GM12878 (cell line): Measurements from ENCODE around the gene CHD1. TPM values are rescaled to one million over a fixed set of nuclear protein-coding genes. Genes with fewer than 3 reads are reported as not detected.

Experiments
- ATAC-seq: fragments of 200-7000 bp; cut with Tn5 transposase; 3 replicates; pipeline ENCODE4 v1.9.1; 2020; ENCODE audit warnings: mild to moderate bottlenecking, moderate library complexity
- BruUV-seq: library from RNA; stranded (reverse); fragments of 400-500 nt; replicated peaks from 2 replicates; lab custom pipeline; 2021; lab: Mats Ljungman, UMichigan
- CTCF ChIA-PET: fragments of 300-600 bp; sonication (Branson Sonifier 250); formaldehyde crosslinking; extraction: SDS; loops from one replicate; lab custom pipeline; 2021; ENCODE audit warnings: inconsistent platforms; lab: Yijun Ruan, JAX
- POLR2A ChIA-PET: fragments of 350-600 bp; formaldehyde crosslinking; extraction: SDS; loops from one replicate; lab custom pipeline; 2021; ENCODE audit warnings: inconsistent platforms; lab: Charles Lee
- RAD21 ChIA-PET: fragments of 300-600 bp; sonication (Branson Sonifier 250); formaldehyde crosslinking; loops from one replicate; lab custom pipeline; 2023; ENCODE audit warnings: antibody characterized with exemption; ENCODE audit not compliant: unreplicated experiment; lab: Charles Lee
- SMC1A ChIA-PET: fragments of 300-600 bp; sonication (Branson Sonifier 250); formaldehyde crosslinking; loops from one replicate; lab custom pipeline; 2023; ENCODE audit not compliant: unreplicated experiment, uncharacterized antibody; lab: Charles Lee
- DNase-seq: peaks from one replicate; pipeline ENCODE4 v3.0.0-alpha.2; 2011; ENCODE audit warnings: low read depth, low spot score
- FAIRE-seq: peaks from 3 replicates; lab custom pipeline; 2011; peaks lifted over from hg19 to GRCh38; lab: Jason Lieb, UNC
- H2AFZ ChIP-seq: 2 replicates; pipeline ENCODE4 v1.6.0; 2011; ENCODE audit warnings: low read depth, low read length, control low read depth; ENCODE audit not compliant: control insufficient read depth
- H3K27ac ChIP-seq: 2 replicates; pipeline ENCODE4 v1.5.1; 2011; ENCODE audit warnings: control low read depth; ENCODE audit not compliant: control insufficient read depth, insufficient read depth
- H3K27me3 ChIP-seq, 2 experiments: replicated peaks in 1 of 2; 2 replicates each; pipeline versions ENCODE4 v1.6.0 to v1.6.1; 2011; ENCODE audit warnings: low read length in 1 of 2; ENCODE audit not compliant: control insufficient read depth in 2 of 2, insufficient read depth in 2 of 2
- H3K36me3 ChIP-seq, 2 experiments: 2 replicates each; pipeline ENCODE4 v1.5.1; 2011; ENCODE audit warnings: low read length in 1 of 2; ENCODE audit not compliant: control insufficient read depth in 2 of 2, insufficient read depth in 2 of 2
- H3K4me1 ChIP-seq: 2 replicates; pipeline ENCODE4 v1.6.1; 2011; ENCODE audit warnings: mild to moderate bottlenecking, low read length, moderate library complexity, mixed read lengths; ENCODE audit not compliant: control insufficient read depth, insufficient read depth
- H3K4me2 ChIP-seq: 2 replicates; pipeline ENCODE4 v1.6.0; 2011; ENCODE audit warnings: control low read depth; ENCODE audit not compliant: control insufficient read depth, insufficient read depth
- H3K4me3 ChIP-seq: fragments of 200-600 bp; sonication (generic); 2 replicates; pipeline ENCODE4 v1.5.1; 2016
- H3K79me2 ChIP-seq: 2 replicates; pipeline ENCODE4 v1.6.0; 2011; ENCODE audit warnings: low read length; ENCODE audit not compliant: control insufficient read depth, insufficient read depth
- H3K9ac ChIP-seq: 2 replicates; pipeline ENCODE4 v1.8.0; 2011; ENCODE audit warnings: low read length, control low read depth, mixed read lengths; ENCODE audit not compliant: control insufficient read depth, insufficient read depth
- H3K9me3 ChIP-seq: replicated peaks from 3 replicates; pipeline ENCODE4 v1.5.1; 2011; ENCODE audit warnings: mild to moderate bottlenecking, low read length; ENCODE audit not compliant: control insufficient read depth, insufficient read depth
- H4K20me1 ChIP-seq: 2 replicates; pipeline ENCODE4 v1.6.0; 2011; ENCODE audit not compliant: control insufficient read depth, insufficient read depth
- ATF3 ChIP-seq: IDR thresholded peaks from 2 replicates; pipeline ENCODE4 v1.6.1; 2011; ENCODE audit warnings: low read depth, mild to moderate bottlenecking, low read length, moderate library complexity, borderline replicate concordance; ENCODE audit errors: extremely low read depth
- BCL3 ChIP-seq: IDR thresholded peaks from 2 replicates; pipeline ENCODE4 v1.6.1; 2011; ENCODE audit warnings: borderline replicate concordance, low read depth, mild to moderate bottlenecking, moderate library complexity, low read length; ENCODE audit not compliant: insufficient read depth, poor library complexity, severe bottlenecking
- BHLHE40 ChIP-seq, 2 experiments: fragments of 450-650 bp in 1 of 2; IDR thresholded peaks; 2 replicates each; pipeline ENCODE4 v1.6.1; 2011 to 2017; ENCODE audit warnings: low read depth in 2 of 2, borderline replicate concordance in 1 of 2, improper control_type of control experiment in 1 of 2, low read length in 1 of 2, mild to moderate bottlenecking in 1 of 2
- CBX5 ChIP-seq: sonication (generic); IDR thresholded peaks from 2 replicates; pipeline ENCODE4 v1.6.1; 2016; ENCODE audit warnings: low read depth, moderate library complexity, mild to moderate bottlenecking, inconsistent platforms
- HDAC6 ChIP-seq: fragments of 200-600 bp; sonication (generic); IDR thresholded peaks from one replicate; pipeline ENCODE4 v1.8.0; 2017; ENCODE audit warnings: antibody characterized with exemption; ENCODE audit not compliant: unreplicated experiment
- KAT2A ChIP-seq: conservative IDR thresholded peaks from 2 replicates; pipeline ENCODE4 v1.6.1; 2011; ENCODE audit warnings: low read depth, low read length; ENCODE audit not compliant: control insufficient read depth
- MEF2B ChIP-seq: fragments of 450-650 bp; IDR thresholded peaks from 2 replicates; pipeline ENCODE4 v1.6.1; 2018; ENCODE audit warnings: mild to moderate bottlenecking, moderate library complexity; ENCODE audit not compliant: partially characterized antibody, poor library complexity, severe bottlenecking
- NR2C1 ChIP-seq: fragments of 450-650 bp; IDR thresholded peaks from 2 replicates; pipeline ENCODE4 v1.6.1; 2017; ENCODE audit warnings: antibody characterized with exemption, mild to moderate bottlenecking, moderate library complexity
- NR2C2 ChIP-seq: IDR thresholded peaks from 2 replicates; pipeline ENCODE4 v1.6.1; 2011; ENCODE audit warnings: borderline replicate concordance, low read depth; ENCODE audit not compliant: control insufficient read depth, insufficient read length
- NRF1 ChIP-seq: conservative IDR thresholded peaks from 2 replicates; pipeline ENCODE4 v1.6.1; 2011; ENCODE audit warnings: mild to moderate bottlenecking, low read depth, low read length, improper control_type of control experiment
- RB1 ChIP-seq: fragments of 450-650 bp; formaldehyde crosslinking; IDR thresholded peaks from 2 replicates; pipeline ENCODE4 v1.6.1; 2017; ENCODE audit warnings: mild to moderate bottlenecking, borderline replicate concordance
- SMAD5 ChIP-seq: IDR thresholded peaks from 2 replicates; pipeline ENCODE4 v1.6.1; 2016; ENCODE audit warnings: antibody characterized with exemption, low read depth
- SMARCA5 ChIP-seq: fragments of 450-650 bp; IDR thresholded peaks from 2 replicates; pipeline ENCODE4 v1.6.1; 2017; ENCODE audit warnings: mild to moderate bottlenecking
- STAT1 ChIP-seq: fragments of 450-650 bp; conservative IDR thresholded peaks from 2 replicates; pipeline ENCODE4 v1.6.1; 2014; ENCODE audit warnings: antibody characterized with exemption, mild to moderate bottlenecking
- SUPT20H ChIP-seq: IDR thresholded peaks from 2 replicates; pipeline ENCODE4 v1.6.1; 2011; ENCODE audit warnings: low read depth, mild to moderate bottlenecking, low read length, moderate library complexity, borderline replicate concordance; ENCODE audit not compliant: control insufficient read depth
- USF2 ChIP-seq: IDR thresholded peaks from 2 replicates; pipeline ENCODE4 v1.6.1; 2011; ENCODE audit warnings: low read depth, low read length, improper control_type of control experiment, borderline replicate concordance
- ZNF687 ChIP-seq: fragments of 450-650 bp; IDR thresholded peaks from 2 replicates; pipeline ENCODE4 v1.6.1; 2017; ENCODE audit warnings: mild to moderate bottlenecking, moderate library complexity
- ZSCAN29 ChIP-seq: fragments of 450-650 bp; IDR thresholded peaks from 2 replicates; pipeline ENCODE4 v1.6.1; 2017; ENCODE audit warnings: mild to moderate bottlenecking, moderate library complexity
- WGBS: methylation state at CpG from one replicate; pipeline ENCODE4 v1.1.6; 2016; ENCODE audit warnings: low lambda C conversion rate; ENCODE audit not compliant: insufficient replicate concordance, insufficient coverage; ENCODE audit errors: missing lambda C conversion rate; 5-methylcytosine and 5-hydroxymethylcytosine counted together
- in situ Hi-C: fragments of 300-500 bp; cut with MboI; formaldehyde crosslinking; loops from 9 replicates; pipeline ENCODE4 v1.14.3; 2018; ENCODE audit warnings: mixed read lengths
- intact Hi-C: fragments of 100-400 bp; cut with micrococcal nuclease; formaldehyde crosslinking; loops from one replicate; pipeline ENCODE4 v1.14.2; 2022; ENCODE audit not compliant: unreplicated experiment
- polyA plus RNA-seq, 11 experiments: library from polyadenylated mRNA; depleted of rRNA in 4 of 11; unstranded in 6 of 11; stranded (reverse) in 5 of 11; fragments of >200 nt; fragmentation: Nextera tagmentation in 4 of 11; fragmentation: Illumina TruSeq in 1 of 11; extraction: Ambion mirVana in 4 of 11; extraction: Trizol in 1 of 11; gene quantifications; 1 replicate in 1 of 11; 2 replicates in 10 of 11; pipeline versions ENCODE4 v1.2.1 to v1.2.3, GENCODE V29; 2011 to 2016; ENCODE audit warnings: inconsistent platforms in 2 of 11, missing spikeins in 2 of 11, low read depth in 1 of 11
- total RNA-seq, 4 experiments: library from RNA; depleted of rRNA in 3 of 4; stranded (reverse); fragments of >200 nt in 3 of 4; fragmentation: Illumina TruSeq in 1 of 4; extraction: Trizol in 1 of 4; gene quantifications; 2 replicates each; pipeline versions ENCODE4 v1.2.1 to v1.2.3, GENCODE V29; 2013 to 2021

The CHD1 gene
- total and polyA plus RNA-seq, 10 of the 15 experiments (the other 5 are each of a cell fraction or from before 2014, with no cell fraction given), result 25.5 to 158 (median 50.5) TPM

- in situ Hi-C loops (no loop called here), intact Hi-C loops (no loop called here)
- Histone ChIP-seq H3K4me2 (no peak overlapping the region), H3K36me3 (no peaks in the 10 kb centered on the region), H3K79me2 (no peaks in the 10 kb centered on the region), H3K9ac (no peak overlapping the region), H3K4me1 (no peaks in the 10 kb centered on the region), H4K20me1 (no peaks in the 10 kb centered on the region), H3K27me3 (no peaks in the 10 kb centered on the region), H2AFZ (no peak overlapping the region), H3K27ac (no peak overlapping the region), H3K4me3 (no peak overlapping the region), H3K9me3 (peaks cover 5% of the 10 kb centered on the region; the same call in 1 of the 3 replicates)
- POLR2A ChIA-PET, result interaction anchor here (0.5 kb wide), 1 partner anchor 1651 kb away, joined by 3 read pairs; no protein-coding TSS in a partner anchor
- no peak for ATAC-seq
- no peak for FAIRE-seq
- SMC1A ChIA-PET, result interaction anchor here (0.7 to 2.2 kb wide), 5 partner anchors 13 to 1610 kb away, joined by 3 to 9 read pairs (median 4); no protein-coding TSS in a partner anchor
- CTCF ChIA-PET, result interaction anchor here (1.1 to 2.8 kb wide), 6 partner anchors 10 to 219 kb away, joined by 3 to 18 read pairs (median 3); no protein-coding TSS in a partner anchor
- TF ChIP-seq SMARCA5 (no peak), BCL3 (no peak), ATF3 (no peak), USF2 (no peak), RB1 (no peak), SMAD5 (no peak), STAT1 (no peak), NR2C1 (no peak), ZSCAN29 (no peak), KAT2A (no peak), SUPT20H (no peak), NR2C2 (no peak), HDAC6 (no peak), NRF1 (no peak), MEF2B (no peak), CBX5 (no peak), BHLHE40 (IDR thresholded peaks at IDR 0.05; ENCODE audit: borderline replicate concordance in 1 of 2, low read depth in 2 of 2, low read length in 1 of 2) (no peak), ZNF687 (no peak)
- BruUV-seq, result no TSS peak
- WGBS, result 93% methylated on average over 1 of the region's 1 CpG
- DNase-seq, result no peak
- RAD21 ChIA-PET, result interaction anchor here (2.1 kb wide), 1 partner anchor 220 kb away, joined by 4 read pairs; no protein-coding TSS in a partner anchor
These were observed 87.9 kb downstream of the CHD1 start for GRCh38 chr5:98840946-98841345.
